ENCODE data around the gene GBP7. TPM values are rescaled to one million over a fixed set of nuclear protein-coding genes. Genes with fewer than 3 reads are reported as not detected.

GBP7 gene
- total RNA-seq, 1 donor from 2014 or later, result not detected

DNA sequence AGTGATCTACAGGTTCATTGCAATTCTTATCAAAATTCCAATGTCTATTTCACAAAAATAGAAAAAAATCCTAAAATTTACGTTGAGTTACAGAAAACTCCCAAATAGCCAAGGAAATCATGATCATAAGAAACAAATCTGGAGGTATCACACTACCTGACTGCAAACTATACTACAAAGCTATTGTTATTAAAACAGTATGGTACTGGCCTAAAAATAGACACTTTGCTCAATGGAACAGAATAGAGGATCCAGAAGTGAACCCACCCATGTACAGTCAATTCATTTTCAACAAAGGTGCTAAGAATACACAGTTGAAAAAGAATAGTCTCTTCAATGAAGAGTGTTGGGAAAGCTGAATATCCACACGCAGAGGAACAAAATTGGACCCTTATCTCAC, 80.1 kb downstream of the GBP7 start:
- Mint-ChIP-seq H3K36me3 (ENCODE audit: insufficient read depth) (peaks cover 3% of the 10 kb centered on the region), H3K27me3 (no peaks in the 10 kb centered on the region), H3K4me3 (ENCODE audit: low read depth) (no peak overlapping the region), H3K9me3 (ENCODE audit: low read depth) (peaks cover 18% of the 10 kb centered on the region), H3K27ac (no peak overlapping the region), H3K4me1 (ENCODE audit: low read depth) (no peaks in the 10 kb centered on the region)
- no peak for TF ChIP-seq CTCF (IDR thresholded peaks at IDR 0.05; ENCODE audit: unreplicated experiment)
- DNase-seq (ENCODE audit: low spot score, unreplicated experiment), result no peak

- no peak for DNase-seq (ENCODE audit: low spot score, unreplicated experiment)
- H3K4me3 Mint-ChIP-seq (ENCODE audit: low read depth), result no peak overlapping the region
- H3K27ac Mint-ChIP-seq, result no peak overlapping the region
- H3K9me3 Mint-ChIP-seq (ENCODE audit: low read depth), result peaks cover 4% of the 10 kb centered on the region
- no peaks in the 10 kb centered on the region for H3K27me3 Mint-ChIP-seq
- H3K4me1 Mint-ChIP-seq (ENCODE audit: low read depth), result peaks cover 3% of the 10 kb centered on the region
- no peak for TF ChIP-seq CTCF (IDR thresholded peaks at IDR 0.05; ENCODE audit: unreplicated experiment)
- no peaks in the 10 kb centered on the region for H3K36me3 Mint-ChIP-seq (ENCODE audit: insufficient read depth)
Measured at GRCh38 chr1:89089962-89090361, 85.8 kb downstream of the GBP7 start.

DNA sequence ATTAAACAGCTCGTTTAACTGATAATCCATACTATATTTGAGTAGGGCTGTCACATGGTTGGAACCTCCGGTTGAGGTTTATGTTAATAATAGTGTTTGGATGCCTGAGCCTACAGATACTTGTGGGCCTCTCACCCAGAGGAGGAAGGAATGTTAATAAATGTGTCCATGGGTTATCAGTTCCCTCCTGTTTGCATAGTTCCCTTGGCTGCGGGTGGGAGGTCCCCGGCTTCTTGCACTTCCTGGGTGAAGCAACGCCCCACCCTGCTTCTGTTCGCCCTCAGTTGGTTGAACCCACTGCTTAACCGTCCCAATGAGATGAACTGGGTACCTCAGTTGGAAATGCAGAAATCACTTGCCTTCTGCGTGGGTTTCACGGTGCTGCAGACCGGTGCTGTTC, 87.2 kb downstream of the GBP7 start:
- Mint-ChIP-seq H3K27me3 (no peaks in the 10 kb centered on the region), H3K4me1 (ENCODE audit: low read depth) (peaks cover 3% of the 10 kb centered on the region), H3K27ac (no peak overlapping the region), H3K36me3 (ENCODE audit: insufficient read depth) (no peaks in the 10 kb centered on the region), H3K9me3 (ENCODE audit: low read depth) (no peaks in the 10 kb centered on the region), H3K4me3 (ENCODE audit: low read depth) (no peak overlapping the region)
- no peak for DNase-seq (ENCODE audit: low spot score, unreplicated experiment)
- no peak for TF ChIP-seq CTCF (IDR thresholded peaks at IDR 0.05; ENCODE audit: unreplicated experiment)

GRCh38 chr1:89087241-89087640, 88.6 kb downstream of the GBP7 start:
- no peaks in the 10 kb centered on the region for H3K9me3 Mint-ChIP-seq (ENCODE audit: low read depth)
- no peak for TF ChIP-seq CTCF (IDR thresholded peaks at IDR 0.05; ENCODE audit: unreplicated experiment)
- no peaks in the 10 kb centered on the region for H3K27me3 Mint-ChIP-seq
- H3K36me3 Mint-ChIP-seq (ENCODE audit: insufficient read depth), result no peaks in the 10 kb centered on the region
- H3K4me3 Mint-ChIP-seq (ENCODE audit: low read depth), result no peak overlapping the region
- no peak overlapping the region for H3K27ac Mint-ChIP-seq
- peaks cover 3% of the 10 kb centered on the region for H3K4me1 Mint-ChIP-seq (ENCODE audit: low read depth)
- DNase-seq (ENCODE audit: low spot score, unreplicated experiment), result no peak

DNA sequence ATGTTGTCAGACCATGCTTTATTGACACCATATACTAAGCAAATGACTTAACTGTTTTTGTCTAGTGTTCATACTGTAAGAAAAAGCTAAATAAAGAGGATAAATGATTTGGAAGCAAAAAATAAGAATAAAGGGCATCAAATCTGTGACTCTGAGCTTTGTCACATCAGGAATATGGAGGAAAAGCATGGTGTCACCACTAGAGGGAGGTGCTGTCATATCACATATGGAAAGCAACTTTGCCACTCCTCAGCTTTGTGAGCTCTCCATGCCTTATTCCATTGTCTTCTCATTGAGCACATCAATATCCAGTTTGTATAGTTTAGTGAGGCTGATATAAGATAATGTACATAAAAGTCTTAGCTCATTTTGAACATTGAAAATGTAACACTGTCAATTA, 90.0 kb downstream of the GBP7 start:
- no peak for TF ChIP-seq CTCF (IDR thresholded peaks at IDR 0.05; ENCODE audit: unreplicated experiment)
- Mint-ChIP-seq H3K27me3 (no peaks in the 10 kb centered on the region), H3K27ac (no peak overlapping the region), H3K9me3 (ENCODE audit: low read depth) (no peaks in the 10 kb centered on the region), H3K4me1 (ENCODE audit: low read depth) (peaks cover 3% of the 10 kb centered on the region), H3K36me3 (ENCODE audit: insufficient read depth) (no peaks in the 10 kb centered on the region), H3K4me3 (ENCODE audit: low read depth) (no peak overlapping the region)
- DNase-seq (ENCODE audit: low spot score, unreplicated experiment), result no peak

Other genes with a start within 250 kb of the GBP7 start
- 54.7 and 56.2 TPM in 2 replicates for gene KYAT3, start 183.4 kb downstream of the GBP7 start, total RNA-seq
- gene RBMXL1, start 183.4 kb downstream of the GBP7 start, total RNA-seq, result 14.4 and 15.0 TPM in 2 replicates
- gene GBP3, start 153.1 kb downstream of the GBP7 start, total RNA-seq, result not detected in 2 replicates
- not detected in 2 replicates for gene GBP1, start 110.8 kb downstream of the GBP7 start, total RNA-seq
- gene GBP2, start 49.9 kb downstream of the GBP7 start, total RNA-seq, result 0.10 TPM in 1 of 2 replicates, not detected in the other
- 0.14 TPM in 1 of 2 replicates, not detected in the other for gene GBP4, start 22.9 kb upstream of the GBP7 start, total RNA-seq
- gene GBP5, start 96.9 kb upstream of the GBP7 start, total RNA-seq, result not detected in 2 replicates
- not detected in 2 replicates for gene GBP6, start 188.1 kb upstream of the GBP7 start, total RNA-seq

Data from progenitor cell of endocrine pancreas (in vitro differentiated cells).